Hepatocyte (in vitro differentiated cells): ENCODE measurements around the gene TMEM39A.

Source experiments
- CTCF ChIP-seq: fragments of 200-600 bp; sonication (generic); IDR thresholded peaks from 2 replicates; pipeline ENCODE4 v1.5.1; 2016; ENCODE audit warnings: antibody characterized with exemption, mild to moderate bottlenecking; ENCODE audit not compliant: poor library complexity
- EZH2 ChIP-seq: fragments of 200-600 bp; sonication (generic); IDR thresholded peaks from 2 replicates; pipeline ENCODE4 v1.6.1; 2016; ENCODE audit warnings: antibody characterized with exemption, mild to moderate bottlenecking, borderline replicate concordance
- EZH2phosphoT487 ChIP-seq: fragments of 200-600 bp; sonication (generic); IDR thresholded peaks from one replicate; pipeline ENCODE4 v1.6.1; 2018; ENCODE audit warnings: antibody characterized with exemption, mild to moderate bottlenecking, low read depth, moderate library complexity; ENCODE audit not compliant: unreplicated experiment, severe bottlenecking

GRCh38 chr3:119453822-119454221, 9.6 kb downstream of the TMEM39A start:
- TF ChIP-seq EZH2 (no peak), CTCF (no peak), EZH2phosphoT487 (no peak)
